ENCODE results near the gene L2HGDH.
A peak's percentile ranks its signal among the peaks of the same experiment; 100 is the strongest.
"Not testable (repeated sequence)": the region's sequence is repeated elsewhere in the genome, so short reads cannot be mapped to it uniquely, and the experiment has no call there.

L2HGDH gene

DNA sequence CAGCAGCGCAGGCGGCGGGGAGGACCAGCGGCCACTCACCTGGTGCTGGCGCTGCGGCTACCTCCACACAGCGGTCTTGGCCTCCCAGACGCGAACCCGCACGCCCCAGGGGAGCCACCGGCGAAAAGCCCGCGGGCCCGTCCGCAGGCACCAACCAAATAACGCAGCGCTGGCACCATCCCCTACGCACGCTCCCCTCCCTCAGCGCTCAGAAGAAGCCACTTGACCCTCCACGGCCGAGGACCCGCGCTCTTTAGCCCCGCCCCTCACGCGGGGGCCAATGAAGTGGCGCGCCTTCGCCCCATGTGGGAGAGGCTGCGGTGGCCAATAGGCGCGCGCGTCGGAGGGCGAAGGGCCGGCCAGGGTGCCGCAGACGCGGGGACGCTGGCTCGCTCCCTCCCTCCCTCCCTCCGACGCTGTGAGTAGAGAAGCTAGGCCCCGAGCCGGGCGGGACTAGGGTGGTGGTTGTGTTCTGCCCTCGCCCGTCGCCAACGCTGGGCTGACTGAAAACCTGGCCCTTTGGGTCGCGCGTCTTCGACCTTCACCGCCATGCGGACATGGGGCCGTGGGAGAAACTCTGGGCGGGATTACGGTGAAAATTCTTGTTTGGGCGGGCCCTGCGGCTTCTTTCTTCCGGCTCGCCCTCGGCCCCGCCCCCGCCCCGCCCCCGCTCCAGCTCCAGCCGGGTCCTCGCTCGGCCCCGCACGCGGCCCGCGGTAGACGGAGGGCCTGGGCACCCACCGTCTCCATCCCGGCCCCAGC is at the start of gene L2HGDH, which contains the start of gene DMAC2L:
Gene L2HGDH, minus strand, starts transcription at position 258 of the 762 bp plus-strand sequence. Its CDS starts 79 bp downstream, at position 179.
Gene DMAC2L, plus strand, starts transcription at position 353 of the 762 bp plus-strand sequence. CDS start 9,164 bp downstream, outside the sequence.
- DNase-seq = peak; percentile 97

DNA sequence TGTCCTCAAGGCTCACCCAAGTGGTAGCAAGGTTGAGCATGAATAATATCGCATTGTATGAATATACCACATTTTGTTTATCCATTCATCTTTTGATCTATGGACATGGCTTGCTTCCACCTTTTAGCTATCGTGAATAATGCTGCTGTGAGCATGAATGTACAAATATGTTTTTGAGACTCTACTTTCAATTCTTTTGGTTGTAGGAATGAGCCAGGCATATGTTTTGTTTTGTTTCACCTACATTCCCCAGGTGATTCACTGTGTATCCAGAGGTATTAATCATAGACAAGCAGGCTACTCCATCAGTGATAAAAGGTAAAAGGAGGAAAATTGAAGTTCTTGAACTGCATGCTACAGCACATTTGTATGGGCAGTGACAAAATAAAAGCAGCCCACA is 48.8 kb upstream of the L2HGDH start:
- no peak for DNase-seq

DNA sequence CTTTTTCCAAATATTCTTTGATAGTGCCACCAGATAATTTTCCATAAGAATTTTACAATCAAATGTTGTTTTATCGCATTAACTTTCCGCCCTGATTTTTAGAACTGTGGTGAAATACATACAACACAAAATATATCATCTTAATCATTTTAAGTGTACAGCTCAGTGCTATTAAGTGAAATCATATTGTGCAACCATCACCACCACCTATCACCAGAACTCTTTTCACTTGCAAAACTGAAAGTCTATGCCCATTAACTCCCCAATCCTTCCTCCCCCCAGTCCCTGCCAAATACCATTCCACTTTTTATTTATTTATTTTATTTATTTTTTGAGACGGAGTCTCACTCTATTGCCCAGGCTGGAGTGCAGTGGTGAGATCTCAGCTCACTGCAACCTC is 48.1 kb upstream of the L2HGDH start:
- no peak for DNase-seq

DNA sequence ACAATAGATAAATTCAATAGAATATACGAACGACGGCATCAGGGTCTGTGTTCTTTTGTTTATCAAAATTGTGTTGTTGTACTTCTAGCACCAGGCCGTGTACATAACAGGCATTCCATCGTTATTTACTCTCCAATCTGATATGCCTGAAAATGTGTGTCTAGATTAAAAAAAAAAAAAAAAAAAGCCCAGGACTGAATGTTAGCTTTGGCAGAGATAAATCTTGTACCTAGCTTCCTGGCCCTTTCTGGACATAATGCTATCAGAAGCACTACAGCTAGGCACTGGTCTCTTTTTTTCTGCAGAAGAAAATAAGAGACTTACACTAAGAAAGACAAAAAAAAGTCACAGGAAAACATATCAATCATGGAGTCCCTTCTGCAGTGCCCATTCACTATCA is 47.6 kb upstream of the L2HGDH start:
- no peak for DNase-seq

DNA sequence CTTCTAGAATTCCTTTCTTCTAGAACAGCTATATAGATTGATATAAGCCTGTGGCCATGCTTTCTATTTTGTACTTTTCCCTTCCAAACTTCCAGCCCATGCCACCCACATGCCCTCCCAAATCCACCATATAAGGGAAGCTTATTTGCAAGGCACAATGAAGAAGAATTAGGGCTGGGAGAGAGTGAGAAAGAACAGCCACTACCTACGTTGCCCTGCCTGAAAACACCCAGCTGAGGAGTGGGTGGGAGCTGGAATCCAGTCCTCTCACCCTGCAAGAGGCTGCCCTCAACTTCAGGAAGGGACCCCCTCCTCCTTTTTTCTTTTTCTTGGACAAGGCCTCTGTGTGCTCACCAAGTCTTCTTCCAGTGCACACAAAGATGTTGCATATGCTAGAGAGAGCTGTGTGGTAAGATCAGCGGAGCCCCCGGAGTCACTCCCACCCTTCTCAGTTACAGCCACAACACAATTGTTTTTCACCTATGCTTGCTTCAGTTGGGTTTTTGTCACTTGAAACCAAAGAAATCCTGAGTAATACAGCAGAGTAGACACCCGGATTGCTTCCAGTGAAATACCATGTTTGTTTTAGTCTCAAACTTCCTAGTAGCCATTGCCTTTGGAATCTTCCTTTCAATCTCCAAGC is 45.8 kb upstream of the L2HGDH start:
- no peak for DNase-seq

DNA sequence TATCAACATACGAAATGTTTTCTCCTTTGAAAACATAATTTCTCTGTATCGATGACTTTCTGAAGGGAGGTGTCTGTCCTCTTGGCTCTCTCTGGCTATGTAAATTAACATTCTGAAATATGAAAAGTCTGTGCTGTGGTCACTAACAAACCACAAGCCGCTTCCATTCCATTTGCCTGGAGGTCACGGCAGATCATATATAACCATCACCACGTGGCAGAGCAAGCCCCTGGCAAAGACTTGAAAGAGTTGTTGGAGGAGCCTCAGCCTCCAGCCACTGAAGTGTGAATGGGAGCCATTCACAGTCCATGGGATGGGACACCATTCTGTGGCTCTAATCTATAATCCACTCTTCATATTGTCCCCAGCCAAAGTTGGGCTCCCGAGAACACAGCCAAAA is 45.1 kb upstream of the L2HGDH start:
- no peak for DNase-seq

DNA sequence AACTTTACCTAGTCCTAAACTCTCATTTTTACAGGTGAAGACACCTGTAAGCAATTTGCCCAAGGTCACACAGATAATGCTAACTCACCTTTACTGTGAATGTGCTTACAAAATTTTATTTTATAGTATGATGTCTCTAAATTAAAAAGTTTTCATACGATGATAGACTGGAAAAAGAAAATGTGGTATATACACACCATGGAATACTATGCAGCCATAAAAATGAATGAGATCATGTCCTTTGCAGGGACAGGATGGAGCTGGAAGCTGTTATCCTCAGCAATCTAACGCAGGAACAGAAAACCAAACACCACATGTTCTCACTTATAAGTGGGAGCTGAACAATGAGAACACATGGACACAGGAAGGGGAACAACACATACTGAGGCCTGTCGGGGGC is 44.3 kb upstream of the L2HGDH start:
- DNase-seq = not testable (repeated sequence)

DNA sequence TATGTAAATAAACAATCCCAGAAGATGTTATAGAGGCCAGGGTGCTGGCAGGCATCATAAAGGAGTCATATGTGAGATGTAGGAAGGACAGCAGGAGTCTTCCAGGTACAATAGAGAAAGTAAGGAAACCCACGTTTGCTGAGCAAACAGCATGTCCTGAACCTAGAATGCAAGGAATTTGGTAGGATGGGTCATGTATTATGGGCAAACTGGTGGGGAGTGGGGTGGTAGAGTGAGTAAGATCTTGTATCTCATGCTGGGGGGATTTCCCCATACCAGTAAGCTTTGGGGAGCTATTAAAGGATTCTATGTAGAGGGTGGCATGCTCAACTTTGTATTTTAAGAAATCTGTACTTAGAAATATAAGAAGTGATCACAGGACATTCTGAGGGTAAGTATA is 43.7 kb upstream of the L2HGDH start:
- no peak for DNase-seq

DNA sequence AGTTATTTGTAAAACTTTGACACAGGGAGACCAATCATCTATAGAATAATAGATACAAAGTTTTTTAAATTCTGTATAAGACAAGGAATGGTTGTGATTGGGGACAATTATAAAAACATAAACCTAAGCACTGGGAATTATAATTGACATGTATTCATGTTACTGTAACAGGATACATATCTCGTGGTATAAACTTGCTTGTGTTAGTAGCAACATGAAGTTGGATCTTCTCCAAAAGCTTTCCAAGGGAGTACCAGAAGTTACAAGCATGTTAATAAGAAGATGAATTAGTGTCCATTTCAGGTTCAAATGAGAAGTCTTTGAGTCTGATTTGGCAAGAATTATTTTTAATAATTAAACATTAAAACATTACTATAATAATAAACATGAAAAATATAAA is 42.5 kb upstream of the L2HGDH start:
- DNase-seq = no peak

DNA sequence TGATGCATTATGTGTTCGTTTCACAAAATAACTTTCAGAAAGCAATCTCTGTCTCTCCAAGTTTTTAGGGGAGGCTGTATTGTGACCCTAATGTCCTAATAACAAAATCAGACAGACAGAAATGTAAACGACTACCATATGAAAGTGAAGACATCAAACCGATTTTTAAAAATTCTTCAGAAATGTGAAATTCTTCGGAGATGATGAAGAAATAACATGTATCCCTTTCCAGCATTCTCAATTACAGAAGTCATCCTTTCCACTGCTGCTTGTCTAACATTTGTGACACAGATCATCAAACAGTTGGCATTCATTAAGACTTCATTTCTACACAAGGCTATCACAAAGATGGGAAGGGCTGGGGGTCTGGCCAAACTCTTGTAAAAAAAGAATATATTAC is 41.1 kb upstream of the L2HGDH start:
- DNase-seq = no peak

DNA sequence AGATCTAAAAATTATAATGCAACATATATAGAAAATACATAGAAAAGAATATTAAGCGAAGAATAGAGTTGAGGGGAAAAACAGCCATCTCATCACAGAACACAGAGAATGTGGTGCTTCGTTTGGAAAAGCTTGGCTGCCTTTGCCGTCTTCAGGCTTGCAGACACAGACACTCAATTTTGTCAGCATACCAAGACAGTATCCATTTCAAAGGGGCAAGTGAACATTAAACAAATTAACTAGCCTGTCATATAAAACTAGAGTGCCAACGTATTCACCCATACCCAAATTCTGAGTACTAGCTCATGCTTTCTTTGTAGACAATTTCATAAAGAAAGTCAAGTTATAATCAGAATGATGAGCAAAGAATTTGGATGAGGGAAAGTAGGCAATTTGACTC is 40.6 kb upstream of the L2HGDH start:
- DNase-seq = no peak

DNA sequence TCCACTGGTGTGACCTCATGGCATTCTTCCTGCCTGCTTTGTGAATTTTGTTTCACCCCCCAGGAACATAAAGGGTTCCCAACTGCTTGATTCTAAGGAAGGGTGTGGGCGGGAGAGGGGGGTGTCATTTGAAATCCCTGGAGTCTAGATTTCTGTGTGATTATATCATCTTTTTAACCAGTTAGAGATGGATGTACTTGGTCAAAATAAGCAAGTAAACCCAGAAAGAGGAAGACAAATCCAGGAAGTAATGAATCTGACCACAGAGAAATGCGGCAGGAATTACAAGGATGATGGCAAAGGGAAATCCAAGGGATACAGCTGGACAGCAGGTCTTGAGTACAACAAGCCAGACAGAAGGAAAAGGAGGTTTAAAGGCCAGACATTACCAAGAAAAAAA is 38.9 kb upstream of the L2HGDH start:
- DNase-seq = no peak

DNA sequence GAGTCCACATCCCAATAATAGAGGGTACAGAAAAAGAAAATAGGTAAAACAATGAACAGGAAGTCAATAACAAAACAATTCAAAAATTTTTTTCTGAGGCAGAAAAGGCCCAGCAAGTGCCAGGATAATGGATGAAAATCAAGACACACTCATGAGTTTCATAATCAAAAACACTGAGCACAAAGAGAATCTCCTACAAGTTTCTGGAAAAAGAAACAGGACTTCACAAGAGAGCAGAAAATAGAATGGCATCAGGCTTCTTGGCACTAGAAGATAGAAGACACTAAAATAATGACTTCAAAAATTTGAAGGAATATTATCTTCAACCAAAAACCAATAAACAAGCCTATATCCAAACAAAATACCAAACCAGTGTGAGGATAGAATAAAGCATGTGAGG is 36.9 kb upstream of the L2HGDH start:
- DNase-seq = no peak

DNA sequence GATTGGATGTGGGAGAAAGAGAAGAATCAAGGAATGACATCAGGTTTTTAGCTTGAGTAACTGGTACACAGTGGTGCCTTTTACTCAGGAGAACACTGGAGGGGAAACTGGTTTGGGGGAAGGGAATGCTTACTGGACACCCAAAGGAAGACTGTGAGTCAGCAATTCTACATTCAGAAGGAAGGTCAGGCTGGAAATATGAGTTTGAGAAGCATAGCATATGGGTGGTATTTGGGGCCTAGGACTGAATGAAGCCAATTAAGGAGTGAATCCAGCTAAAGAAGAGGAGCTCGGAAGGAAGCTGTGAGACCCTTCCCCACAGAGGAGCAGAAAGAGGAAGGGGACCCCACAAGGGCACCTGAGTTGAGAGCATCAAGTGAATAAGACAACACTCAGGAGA is 35.5 kb upstream of the L2HGDH start:
- DNase-seq = no peak

DNA sequence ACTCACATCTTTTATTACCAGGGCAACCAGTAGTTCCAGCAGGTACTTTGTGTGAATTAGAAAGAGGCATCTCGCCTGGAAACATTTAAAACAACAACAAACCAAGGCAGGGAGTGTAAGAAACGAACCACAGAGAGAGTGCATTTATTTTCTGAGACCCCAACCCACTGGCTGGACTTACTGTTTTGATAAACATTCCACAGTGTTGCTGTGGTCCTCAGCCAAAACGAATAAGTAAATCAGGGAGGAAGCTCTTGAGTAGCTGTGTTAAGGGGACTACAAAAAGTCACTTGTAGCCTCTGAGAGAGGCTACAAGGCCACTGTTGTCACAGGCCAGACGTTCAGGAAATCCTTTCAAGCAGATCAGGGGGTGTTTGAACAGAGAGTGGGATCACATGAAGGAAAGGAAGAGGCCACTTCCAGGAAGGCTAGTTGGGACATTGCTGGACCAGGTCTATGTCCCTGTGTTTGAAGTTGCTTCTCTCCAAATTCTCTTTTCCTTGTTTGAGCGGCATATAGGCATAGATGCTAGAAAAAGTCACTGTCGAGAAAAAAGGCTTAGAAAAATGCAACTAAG is 33.9 kb upstream of the L2HGDH start:
- no peak for DNase-seq

DNA sequence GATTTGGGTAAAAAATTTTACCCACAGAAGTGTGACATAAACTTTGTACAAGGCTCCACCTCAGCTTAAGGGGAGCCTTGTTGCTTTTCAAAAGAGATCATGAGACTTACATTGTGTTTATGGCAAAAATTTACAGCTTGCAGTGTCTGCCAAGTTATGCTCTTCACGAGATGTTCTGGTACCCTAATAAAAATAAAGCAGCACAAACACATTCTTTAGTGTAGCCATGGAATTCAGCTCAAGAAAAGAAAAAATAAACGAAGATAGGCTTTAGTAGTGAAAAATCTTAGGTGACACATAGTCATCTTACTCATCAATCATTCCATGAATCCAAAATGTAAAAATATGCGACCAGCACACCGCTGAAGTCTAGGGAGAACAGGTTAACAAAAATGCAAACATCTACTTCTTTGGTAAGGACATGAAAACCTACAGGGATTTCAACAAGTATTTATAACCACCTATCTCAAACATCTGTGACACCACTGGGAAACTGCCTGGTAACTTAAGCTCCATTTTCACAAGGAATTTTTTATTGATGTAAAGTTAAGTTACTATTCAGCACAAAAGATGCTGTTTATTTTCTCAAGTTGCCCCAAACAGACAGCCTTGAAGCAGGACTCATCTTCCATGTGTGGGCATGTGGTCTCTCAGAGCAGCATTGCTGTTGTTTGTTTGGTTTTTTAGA is 33.0 kb upstream of the L2HGDH start:
- no peak for DNase-seq

DNA sequence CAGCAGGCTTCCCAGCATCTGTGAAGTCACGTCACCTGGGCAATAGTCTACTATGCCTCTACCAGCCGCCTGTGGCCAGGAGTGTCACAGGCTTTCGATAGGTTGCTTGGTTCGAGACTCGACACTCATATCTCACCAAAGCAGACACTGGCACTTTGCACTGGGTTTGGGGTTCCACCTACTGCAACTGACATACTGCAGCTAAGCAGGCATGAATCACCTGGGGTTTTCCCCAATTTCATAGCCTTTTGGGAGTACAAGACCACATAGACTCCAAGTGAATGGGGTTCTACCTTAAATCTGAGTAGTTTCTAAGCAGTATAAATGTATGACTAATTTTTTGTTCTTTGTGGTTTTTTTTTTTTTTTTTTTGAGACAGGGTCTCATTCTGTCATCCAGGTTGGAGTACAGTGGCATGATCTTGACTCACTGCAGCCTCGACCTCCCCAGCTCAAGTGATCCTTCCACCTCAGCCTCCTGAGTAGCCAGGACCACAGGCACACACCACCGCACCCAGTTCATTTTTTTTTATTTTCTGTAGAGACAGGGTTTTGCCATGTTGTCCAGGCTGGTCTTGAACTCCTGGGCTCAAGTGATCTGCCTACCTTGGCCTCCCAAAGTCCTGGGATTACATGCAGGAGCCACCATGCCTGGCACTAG is 32.2 kb upstream of the L2HGDH start:
- DNase-seq = no peak

DNA sequence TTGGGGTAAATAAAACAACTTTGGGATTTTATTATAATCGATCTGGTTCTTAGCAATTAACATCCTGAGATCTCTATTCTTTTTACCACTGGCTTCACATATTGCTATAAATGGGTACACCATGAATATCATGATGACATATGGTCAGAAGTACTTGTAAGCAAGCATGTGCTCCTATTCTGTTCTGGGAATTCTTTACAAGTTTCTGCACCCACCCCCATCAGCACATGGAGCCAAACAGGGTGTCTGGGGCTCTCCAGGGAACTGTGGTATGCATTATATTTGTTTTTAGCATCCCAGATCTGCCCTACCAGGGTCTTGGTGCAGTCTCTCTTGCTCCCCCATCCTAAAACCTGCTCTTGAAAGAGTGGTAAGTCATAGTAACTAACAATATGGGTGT is 31.4 kb upstream of the L2HGDH start:
- DNase-seq = no peak

DNA sequence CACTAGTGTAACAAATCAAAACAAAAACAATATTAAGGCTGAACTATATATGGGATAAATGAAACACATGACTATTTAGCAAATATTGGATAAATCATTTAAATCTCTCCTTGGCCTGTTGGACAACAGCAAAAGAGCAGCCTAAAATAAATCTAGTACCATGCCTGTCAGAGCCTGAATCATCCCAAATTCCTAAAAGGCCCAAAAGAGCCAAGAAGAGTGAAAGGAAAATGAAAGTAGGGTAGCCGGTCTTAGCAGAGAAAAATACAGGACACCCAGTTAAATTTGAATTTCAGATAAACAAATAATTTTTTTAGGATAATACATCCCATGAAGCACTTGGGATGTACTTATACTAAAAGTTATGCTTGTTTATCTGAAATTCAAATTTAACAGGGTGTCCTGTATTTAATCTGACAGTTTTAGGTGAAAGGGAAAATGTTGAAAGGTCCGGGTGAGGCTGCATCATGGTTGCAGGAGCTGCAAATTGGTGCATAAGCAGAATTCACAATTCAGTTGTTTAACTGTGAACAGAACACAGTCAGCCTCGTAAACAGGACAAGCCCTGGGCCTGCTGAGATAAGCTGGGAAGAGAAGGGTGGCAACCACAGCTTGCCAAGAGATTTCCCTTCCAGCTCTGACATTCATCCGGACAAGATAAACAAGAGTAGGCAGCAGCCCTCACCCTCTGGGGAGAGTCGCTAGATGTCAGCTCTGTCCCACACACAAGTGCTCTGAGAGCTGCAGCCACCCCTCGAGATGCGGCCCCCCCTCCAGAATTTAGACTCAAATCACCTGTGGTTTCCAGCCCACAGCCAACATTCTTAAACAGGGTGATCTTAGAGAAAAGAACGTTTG is 30.4 kb upstream of the L2HGDH start:
- peak; percentile 85 for DNase-seq

DNA sequence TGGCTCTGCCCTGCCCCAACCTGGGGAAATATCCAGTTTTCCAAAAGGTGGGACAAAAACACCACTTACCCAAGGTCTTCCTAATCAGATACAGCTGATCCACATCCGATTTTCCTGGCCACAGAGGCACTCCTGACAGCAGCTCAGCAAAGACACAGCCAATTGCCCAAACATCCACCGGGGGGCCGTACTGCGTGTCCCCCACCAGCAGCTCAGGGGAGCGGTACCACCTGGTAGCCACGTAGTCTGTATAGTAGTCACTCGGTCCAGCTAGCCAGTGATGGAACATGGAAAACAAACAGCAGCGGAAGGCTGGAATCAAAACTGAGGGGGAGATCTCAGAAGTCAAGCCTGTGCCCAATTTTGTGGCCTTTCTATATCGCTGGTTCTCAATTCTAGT is 28.9 kb upstream of the L2HGDH start:
- no peak for DNase-seq

DNA sequence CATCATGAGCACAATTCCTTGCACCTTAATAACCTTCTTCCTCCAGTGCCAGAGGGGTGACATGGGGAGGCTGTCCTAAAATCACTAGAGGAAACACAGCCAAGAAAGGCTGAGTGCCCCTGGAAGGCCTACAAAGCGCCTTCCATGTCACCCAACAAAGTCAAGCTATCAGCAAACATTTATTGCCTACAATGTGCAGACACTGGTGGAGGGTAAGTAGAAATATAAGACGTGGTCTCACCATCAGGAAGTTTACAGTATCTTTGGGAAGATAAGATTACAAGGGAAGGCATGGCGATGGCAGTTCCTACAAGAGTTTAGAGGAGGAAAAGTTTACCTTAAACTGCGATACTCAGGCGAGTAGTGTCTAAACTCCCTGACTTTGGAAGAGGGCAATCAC is 28.0 kb upstream of the L2HGDH start:
- no peak for DNase-seq

DNA sequence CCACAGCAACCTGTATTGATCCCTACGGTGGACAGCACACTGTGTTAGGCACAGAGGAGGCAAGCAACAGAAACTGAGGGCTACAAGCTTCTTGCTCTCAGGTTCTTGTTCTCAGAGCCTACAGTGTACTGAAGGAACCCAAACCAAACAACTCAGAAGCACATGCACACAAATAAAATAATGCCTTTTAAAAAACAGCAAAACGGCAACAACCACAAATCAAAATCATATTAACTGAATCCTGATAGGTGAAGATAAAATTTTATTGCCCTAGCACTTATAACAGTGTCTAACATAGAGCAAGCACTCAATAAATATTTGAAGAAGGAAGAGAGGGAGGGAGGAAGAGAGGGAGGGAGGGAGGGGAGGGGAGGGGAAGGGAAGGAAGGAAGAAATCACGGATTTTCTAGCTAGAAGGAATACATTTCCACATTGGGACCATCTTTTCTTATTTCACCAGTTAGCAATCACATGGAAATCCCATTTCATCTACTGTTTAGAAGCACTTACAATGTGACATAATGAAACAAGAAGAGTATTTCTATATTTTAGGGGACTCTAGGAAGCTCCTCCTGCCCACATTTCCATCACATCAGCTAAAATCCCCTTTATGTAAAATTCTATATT is 27.3 kb upstream of the L2HGDH start:
- no peak for DNase-seq

All from midbrain (tissue), 1 donor.